H9 (cell line): ENCODE measurements around the gene TECTB. TPM values are rescaled to one million over a fixed set of nuclear protein-coding genes. Genes with fewer than 3 reads are reported as not detected.

Source experiments
- DNase-seq: peaks from one replicate; pipeline ENCODE4 v3.0.0-alpha.2; 2017
- H2AFZ ChIP-seq: one replicate; pipeline ENCODE4 v1.6.1; 2013; ENCODE audit warnings: mild to moderate bottlenecking, low read length, control low read depth, moderate library complexity
- H2AK5ac ChIP-seq: 2 replicates; pipeline ENCODE4 v1.6.1; 2013; ENCODE audit warnings: low read length, control low read depth, mixed read lengths; ENCODE audit not compliant: insufficient read length
- H2BK120ac ChIP-seq: one replicate; pipeline ENCODE4 v1.6.1; 2013; ENCODE audit warnings: low read depth, mild to moderate bottlenecking, low read length, control low read depth, inconsistent platforms; ENCODE audit not compliant: poor library complexity, severe bottlenecking
- H2BK12ac ChIP-seq: 2 replicates; pipeline ENCODE4 v1.6.1; 2013; ENCODE audit warnings: low read length, control low read depth, mixed read lengths, low read depth; ENCODE audit not compliant: insufficient read length
- H2BK15ac ChIP-seq: 2 replicates; pipeline ENCODE4 v1.6.1; 2013; ENCODE audit warnings: low read depth, low read length, control low read depth
- H2BK20ac ChIP-seq: one replicate; pipeline ENCODE4 v1.6.1; 2013; ENCODE audit warnings: low read depth, mild to moderate bottlenecking, low read length, control low read depth, inconsistent platforms; ENCODE audit not compliant: poor library complexity, severe bottlenecking
- H2BK5ac ChIP-seq: 2 replicates; pipeline ENCODE4 v1.6.1; 2013; ENCODE audit warnings: low read length, control low read depth, mixed read lengths; ENCODE audit not compliant: insufficient read length
- H3K14ac ChIP-seq: 2 replicates; pipeline ENCODE4 v1.6.1; 2013; ENCODE audit warnings: low read length, control low read depth; ENCODE audit not compliant: insufficient read depth
- H3K18ac ChIP-seq: 2 replicates; pipeline ENCODE4 v1.6.1; 2013; ENCODE audit warnings: low read depth, mild to moderate bottlenecking, mixed read lengths, low read length, control low read depth; ENCODE audit not compliant: insufficient read length
- H3K23ac ChIP-seq: 2 replicates; pipeline ENCODE4 v1.6.1; 2013; ENCODE audit warnings: low read length, control low read depth, mixed read lengths, low read depth; ENCODE audit not compliant: insufficient read length
- H3K23me2 ChIP-seq: 2 replicates; pipeline ENCODE4 v1.6.1; 2013; ENCODE audit warnings: low read depth, mild to moderate bottlenecking, mixed read lengths, low read length, control low read depth; ENCODE audit not compliant: insufficient read length, poor library complexity, severe bottlenecking
- H3K27ac ChIP-seq: 2 replicates; pipeline ENCODE4 v1.5.1; 2013; ENCODE audit warnings: low read length, control low read depth, mixed read lengths, low read depth; ENCODE audit not compliant: insufficient read length
- H3K27me3 ChIP-seq: 2 replicates; pipeline ENCODE4 v1.6.1; 2013; ENCODE audit warnings: low read length, control low read depth, inconsistent platforms; ENCODE audit not compliant: insufficient read depth
- H3K4ac ChIP-seq: 2 replicates; pipeline ENCODE4 v1.6.1; 2013; ENCODE audit warnings: low read depth, mild to moderate bottlenecking, control low read depth, inconsistent platforms, low read length, moderate library complexity
- H3K4me1 ChIP-seq: 2 replicates; pipeline ENCODE4 v1.6.1; 2013; ENCODE audit warnings: low read length, control low read depth, inconsistent platforms; ENCODE audit not compliant: insufficient read depth
- H3K4me2 ChIP-seq: 2 replicates; pipeline ENCODE4 v1.6.1; 2013; ENCODE audit warnings: low read length, control low read depth, mixed read lengths; ENCODE audit not compliant: insufficient read length, insufficient read depth
- H3K56ac ChIP-seq: 2 replicates; pipeline ENCODE4 v1.6.1; 2013; ENCODE audit warnings: low read depth, mild to moderate bottlenecking, mixed read lengths, low read length, control low read depth; ENCODE audit not compliant: insufficient read length
- H3K79me1 ChIP-seq: 2 replicates; pipeline ENCODE4 v1.6.1; 2013; ENCODE audit warnings: low read depth, mild to moderate bottlenecking, moderate library complexity, low read length, control low read depth, inconsistent platforms; ENCODE audit not compliant: insufficient read depth, poor library complexity, severe bottlenecking
- H3K79me2 ChIP-seq: 2 replicates; pipeline ENCODE4 v1.6.1; 2013; ENCODE audit warnings: low read length, control low read depth, inconsistent platforms; ENCODE audit not compliant: insufficient read depth
- H3K9ac ChIP-seq: 2 replicates; pipeline ENCODE4 v1.6.1; 2013; ENCODE audit warnings: low read length, control low read depth, mixed read lengths; ENCODE audit not compliant: insufficient read length; ENCODE audit errors: extremely low read depth
- H3K9me3 ChIP-seq: one replicate; pipeline ENCODE4 v1.6.1; 2013; ENCODE audit warnings: low read depth, low read length, inconsistent platforms; ENCODE audit not compliant: control insufficient read depth
- H3T11ph ChIP-seq: one replicate; pipeline ENCODE4 v1.6.1; 2013; ENCODE audit warnings: mild to moderate bottlenecking, low read length, control low read depth, inconsistent platforms
- H4K20me1 ChIP-seq: one replicate; pipeline ENCODE4 v1.6.1; 2013; ENCODE audit not compliant: control insufficient read depth, insufficient read length, insufficient read depth
- H4K5ac ChIP-seq: 2 replicates; pipeline ENCODE4 v1.6.1; 2013; ENCODE audit warnings: low read depth, mild to moderate bottlenecking, mixed read lengths, low read length, control low read depth; ENCODE audit not compliant: insufficient read length
- H4K8ac ChIP-seq: replicated peaks from 2 replicates; pipeline ENCODE4 v1.6.1; 2013; ENCODE audit warnings: low read length, control low read depth, mixed read lengths, low read depth; ENCODE audit not compliant: insufficient read length
- H4K91ac ChIP-seq: 2 replicates; pipeline ENCODE4 v1.6.1; 2013; ENCODE audit warnings: low read depth, mild to moderate bottlenecking, moderate library complexity, mixed read lengths, low read length, control low read depth; ENCODE audit not compliant: insufficient read length
- H3K27ac Mint-ChIP-seq, 3 experiments: 2 replicates in 2 of 3; 3 replicates in 1 of 3; pipeline ENCODE4 v1.8.0; 2020 to 2021; ENCODE audit warnings: mixed read lengths in 3 of 3, mild to moderate bottlenecking in 1 of 3, moderate library complexity in 1 of 3
- H3K27me3 Mint-ChIP-seq: 2 replicates; pipeline ENCODE4 v1.8.0; 2021; ENCODE audit warnings: low read depth, mild to moderate bottlenecking, moderate library complexity, mixed read lengths
- H3K36me3 Mint-ChIP-seq, 3 experiments: 2 replicates in 2 of 3; 3 replicates in 1 of 3; pipeline ENCODE4 v1.8.0; 2020 to 2021; ENCODE audit warnings: low read depth in 3 of 3, mixed read lengths in 3 of 3; ENCODE audit not compliant: insufficient read depth in 1 of 3
- H3K4me1 Mint-ChIP-seq, 2 experiments: 2 replicates each; pipeline ENCODE4 v1.8.0; 2020; ENCODE audit warnings: mixed read lengths in 2 of 2
- H3K4me3 Mint-ChIP-seq, 2 experiments: 2 replicates in 1 of 2; 3 replicates in 1 of 2; pipeline ENCODE4 v1.8.0; 2020 to 2021; ENCODE audit warnings: mild to moderate bottlenecking in 2 of 2, mixed read lengths in 2 of 2, moderate library complexity in 1 of 2
- H3K9me3 Mint-ChIP-seq, 2 experiments: 2 replicates in 1 of 2; 3 replicates in 1 of 2; pipeline ENCODE4 v1.8.0; 2020; ENCODE audit warnings: mild to moderate bottlenecking in 2 of 2, mixed read lengths in 2 of 2, moderate library complexity in 1 of 2
- WGBS: extraction: QIAGEN DNeasy Blood & Tissue Kit; methylation state at CpG from one replicate; pipeline ENCODE4 v1.1.7; 2013; ENCODE audit warnings: missing lambda C conversion rate, low lambda C conversion rate, mixed read lengths; ENCODE audit not compliant: insufficient read length; ENCODE audit errors: extremely low coverage; 5-methylcytosine and 5-hydroxymethylcytosine counted together
- total RNA-seq: library from RNA; stranded (reverse); gene quantifications from 2 replicates; pipeline ENCODE4 v1.2.1, GENCODE V29; 2021
- TF ChIP-seq, protein P1 (sequence below): fragments of 200-600 bp; sonication (generic); conservative IDR thresholded peaks from 3 replicates; pipeline ENCODE4 v1.8.0; 2021; ENCODE audit warnings: antibody characterized with exemption, mild to moderate bottlenecking

The TECTB gene
- total RNA-seq, 1 experiment from 2014 or later: not detected

DNA sequence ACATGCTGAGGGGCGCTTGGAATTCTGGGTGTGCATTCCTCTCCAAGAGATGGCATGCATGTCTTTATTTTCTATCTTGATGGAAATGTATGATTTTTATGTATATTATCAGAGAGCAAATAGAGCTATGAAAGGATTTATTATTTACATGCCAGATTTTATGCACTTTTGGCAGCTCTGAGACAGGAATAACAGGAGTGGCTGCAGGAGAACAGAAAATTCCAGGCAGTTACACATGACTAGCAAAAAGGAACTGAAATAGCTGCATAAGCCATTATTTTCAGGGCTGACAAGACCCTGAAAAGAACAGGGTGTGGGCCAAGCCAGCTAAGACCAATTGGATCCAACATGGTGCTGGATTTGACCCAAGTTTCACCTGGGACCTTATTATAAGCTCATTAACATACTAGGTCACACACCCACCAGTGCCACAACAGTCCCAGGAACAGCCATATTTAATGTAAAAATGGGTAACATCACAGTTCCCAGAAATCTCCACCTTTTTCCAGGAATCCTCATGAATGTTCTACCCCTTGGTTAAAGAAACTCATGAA, 47.5 kb downstream of the TECTB start:
- Histone ChIP-seq H2AK5ac (no peak overlapping the region), H3K56ac (no peak overlapping the region), H3K23ac (no peak overlapping the region), H3K14ac (no peak overlapping the region), H3K4me2 (no peak overlapping the region), H4K5ac (no peak overlapping the region), H3K27me3 (no peaks in the 10 kb centered on the region), H2BK5ac (no peak overlapping the region), H3K18ac (no peak overlapping the region), H3T11ph (no peak overlapping the region), H3K23me2 (no peaks in the 10 kb centered on the region), H3K9ac (no peak overlapping the region), H3K9me3 (no peaks in the 10 kb centered on the region), H3K79me1 (no peaks in the 10 kb centered on the region), H4K91ac (no peak overlapping the region), H3K4ac (no peak overlapping the region), H2BK12ac (no peak overlapping the region), H3K79me2 (no peaks in the 10 kb centered on the region), H2BK20ac (no peak overlapping the region), H2BK15ac (no peak overlapping the region), H2BK120ac (no peak overlapping the region), H3K27ac (no peak overlapping the region), H4K8ac (no peak overlapping the region), H3K4me1 (no peaks in the 10 kb centered on the region), H4K20me1 (no peaks in the 10 kb centered on the region), H2AFZ (no peak overlapping the region)
- Mint-ChIP-seq H3K4me1 (peaks cover 0 to 3% of the 10 kb centered on the region in 2 experiments; a peak in 1 of 4 replicates), H3K27ac (no peak overlapping the region), H3K9me3 (no peaks in the 10 kb centered on the region), H3K27me3 (peaks cover 5% of the 10 kb centered on the region), H3K36me3 (no peaks in the 10 kb centered on the region), H3K4me3 (no peak overlapping the region)
- TF ChIP-seq, protein P1, sequence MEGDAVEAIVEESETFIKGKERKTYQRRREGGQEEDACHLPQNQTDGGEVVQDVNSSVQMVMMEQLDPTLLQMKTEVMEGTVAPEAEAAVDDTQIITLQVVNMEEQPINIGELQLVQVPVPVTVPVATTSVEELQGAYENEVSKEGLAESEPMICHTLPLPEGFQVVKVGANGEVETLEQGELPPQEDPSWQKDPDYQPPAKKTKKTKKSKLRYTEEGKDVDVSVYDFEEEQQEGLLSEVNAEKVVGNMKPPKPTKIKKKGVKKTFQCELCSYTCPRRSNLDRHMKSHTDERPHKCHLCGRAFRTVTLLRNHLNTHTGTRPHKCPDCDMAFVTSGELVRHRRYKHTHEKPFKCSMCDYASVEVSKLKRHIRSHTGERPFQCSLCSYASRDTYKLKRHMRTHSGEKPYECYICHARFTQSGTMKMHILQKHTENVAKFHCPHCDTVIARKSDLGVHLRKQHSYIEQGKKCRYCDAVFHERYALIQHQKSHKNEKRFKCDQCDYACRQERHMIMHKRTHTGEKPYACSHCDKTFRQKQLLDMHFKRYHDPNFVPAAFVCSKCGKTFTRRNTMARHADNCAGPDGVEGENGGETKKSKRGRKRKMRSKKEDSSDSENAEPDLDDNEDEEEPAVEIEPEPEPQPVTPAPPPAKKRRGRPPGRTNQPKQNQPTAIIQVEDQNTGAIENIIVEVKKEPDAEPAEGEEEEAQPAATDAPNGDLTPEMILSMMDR: no peak
- DNase-seq: no peak
- whole genome bisulfite sequencing: no CpG with 5 or more reads among the region's 1 CpG
